ENCODE results near the gene UBR1.

GRCh38 chr15:43007551-43007950, 98.3 kb downstream of the UBR1 start:
- TF ChIP-seq CTCF (IDR thresholded peaks at IDR 0.05), result no peak
- TF ChIP-seq EZH2phosphoT487 (IDR thresholded peaks at IDR 0.05), result no peak
- no peak for TF ChIP-seq EZH2 (IDR thresholded peaks at IDR 0.05)
